ENCODE data around the gene RASSF4. TPM values are rescaled to one million over a fixed set of nuclear protein-coding genes. Genes with fewer than 3 reads are reported as not detected.

Gene RASSF4
- total and polyA plus RNA-seq, 9 of the 15 experiments (the other 6 are each of a cell fraction or from before 2014, with no cell fraction given), result 0.01 to 0.62 (median 0.11) TPM; not detected in 3

- H3K36me3 ChIP-seq (ENCODE audit: control insufficient read depth, insufficient read depth, low read length), result no peaks in the 10 kb centered on the region
- no peak overlapping the region for H2AFZ ChIP-seq (ENCODE audit: low read depth, low read length)
- H4K20me1 ChIP-seq (replicated peaks; ENCODE audit: control insufficient read depth, insufficient read depth, low read length), result peaks cover 2% of the 10 kb centered on the region; the same call in 1 of the 2 replicates
- no peaks in the 10 kb centered on the region for H3K79me2 ChIP-seq (ENCODE audit: control insufficient read depth, insufficient read depth, low read length)
- BruUV-seq (replicated peaks), result no TSS peak
- H3K9me1 ChIP-seq (ENCODE audit: control insufficient read depth, insufficient read depth, low read length), result no peaks in the 10 kb centered on the region
- intact Hi-C loops (cut with micrococcal nuclease), result no loop called here
- H3K9ac ChIP-seq (ENCODE audit: insufficient read depth in 1 of 2, low read depth in 2 of 2, low read length in 2 of 2), result no peak overlapping the region
- ATAC-seq (no peak), DNase-seq (ENCODE audit: extremely low read depth in 1 of 4, low spot score in 3 of 4) (no peak), FAIRE-seq (peak; percentile 73)
- TF ChIP-seq NFYB (IDR thresholded peaks at IDR 0.05; ENCODE audit: extremely low read depth, insufficient read length), result no peak
- TF ChIP-seq PKNOX1 (IDR thresholded peaks at IDR 0.05), result no peak
- TF ChIP-seq CBFA2T3 (IDR thresholded peaks at IDR 0.05), result peak; percentile 24
- no peak overlapping the region for H3K4me2 ChIP-seq (ENCODE audit: insufficient read depth, low read length)
- no peaks in the 10 kb centered on the region for H3K4me1 ChIP-seq (replicated peaks in 1 of 2; ENCODE audit: control insufficient read depth in 2 of 2, insufficient read depth in 2 of 2, low read length in 2 of 2)
- ChIA-PET CTCF (ENCODE audit: low intra/inter-chr PET ratio) (no interaction called here), POLR2A (interaction anchor here (1.1 kb wide), 1 partner anchor 14 kb away, joined by 3 read pairs; no protein-coding TSS in a partner anchor)
- no peaks in the 10 kb centered on the region for H3K9me3 ChIP-seq (replicated peaks; ENCODE audit: control insufficient read depth, insufficient read depth, low read depth, low read length)
- in situ Hi-C loops (cut with MboI), result no loop called here
- peaks cover 9 to 39% of the 10 kb centered on the region in 2 experiments; a peak in 4 of 5 replicates for H3K27me3 ChIP-seq (ENCODE audit: control insufficient read depth in 2 of 2, insufficient read depth in 2 of 2, low read length in 2 of 2)
- no peak overlapping the region for H3K27ac ChIP-seq (ENCODE audit: extremely low read depth, low read depth, low read length)
- 2% methylated on average over 7 of the region's 7 CpGs for WGBS (ENCODE audit: insufficient coverage, low coverage, missing lambda C conversion rate)
- H3K4me3 ChIP-seq, result no peak overlapping the region
Observed at GRCh38 chr10:44936314-44936975, 23.2 kb upstream of the RASSF4 start.
